Muscle of leg (tissue), 11 donors: ENCODE measurements around the gene RBM47. TPM values are rescaled to one million over a fixed set of nuclear protein-coding genes. Genes with fewer than 3 reads are reported as not detected.
"Not testable (repeated sequence)": the region's sequence is repeated elsewhere in the genome, so short reads cannot be mapped to it uniquely, and the experiment has no call there.

Source experiments
- DNase-seq: peaks from one replicate; pipeline ENCODE4 v3.0.0; 2013
- H3K27ac ChIP-seq: one replicate; pipeline ENCODE4 v1.5.1; 2013; ENCODE audit warnings: mild to moderate bottlenecking, low read length, control low read depth
- H3K27me3 ChIP-seq: one replicate; pipeline ENCODE4 v1.6.1; 2013; ENCODE audit warnings: low read length; ENCODE audit not compliant: control insufficient read depth, insufficient read depth
- H3K36me3 ChIP-seq: one replicate; pipeline ENCODE4 v1.6.1; 2013; ENCODE audit warnings: low read length; ENCODE audit not compliant: control insufficient read depth, insufficient read depth
- H3K4me1 ChIP-seq: one replicate; pipeline ENCODE4 v1.6.1; 2013; ENCODE audit warnings: low read length; ENCODE audit not compliant: control insufficient read depth, insufficient read depth
- H3K4me3 ChIP-seq: one replicate; pipeline ENCODE4 v1.5.1; 2013; ENCODE audit warnings: low read length, control low read depth
- H3K9me3 ChIP-seq: replicated peaks from 2 replicates; pipeline ENCODE4 v1.6.1; 2013; ENCODE audit warnings: low read depth, low read length; ENCODE audit not compliant: control insufficient read depth
- WGBS: methylation state at CpG from one replicate; pipeline ENCODE4 v1.1.5; 2013; ENCODE audit warnings: missing lambda C conversion rate; ENCODE audit not compliant: insufficient coverage; 5-methylcytosine and 5-hydroxymethylcytosine counted together
- polyA plus RNA-seq, 8 donors: library from polyadenylated mRNA; unstranded; fragments of 120-200 nt; gene quantifications; one replicate each; pipeline versions ENCODE4 v1.2.1 to v1.2.3, GENCODE V29; 2013; ENCODE audit warnings: inconsistent platforms in 1 of 8, low replicate concordance in 1 of 8; ENCODE audit not compliant: insufficient read length in 8 of 8, insufficient read depth in 1 of 8
- total RNA-seq: library from RNA; stranded (reverse); fragments of 120-200 nt; gene quantifications from one replicate; pipeline ENCODE4 v1.2.4, GENCODE V29; 2013

The RBM47 gene
- total and polyA plus RNA-seq, 9 donors: 1.2 to 6.3 (median 2.0) TPM

- DNase-seq: no peak
- whole genome bisulfite sequencing: 40% methylated on average over 1 of the region's 5 CpGs
- Histone ChIP-seq H3K4me3 (no peak overlapping the region), H3K27me3 (no peaks in the 10 kb centered on the region), H3K27ac (no peak overlapping the region), H3K4me1 (no peaks in the 10 kb centered on the region), H3K36me3 (no peaks in the 10 kb centered on the region), H3K9me3 (no peaks in the 10 kb centered on the region)
These were observed 64.7 kb downstream of the RBM47 start for GRCh38 chr4:40564815-40565483.

GRCh38 chr4:40564004-40564403, 65.7 kb downstream of the RBM47 start:
- Histone ChIP-seq H3K36me3 (no peaks in the 10 kb centered on the region), H3K4me3 (no peak overlapping the region), H3K9me3 (no peaks in the 10 kb centered on the region), H3K27ac (no peak overlapping the region), H3K4me1 (no peaks in the 10 kb centered on the region), H3K27me3 (no peaks in the 10 kb centered on the region)
- no peak for DNase-seq
- no CpG with 5 or more reads among the region's 3 CpGs for WGBS

- no peak overlapping the region for H3K4me3 ChIP-seq
- H3K4me1 ChIP-seq: no peaks in the 10 kb centered on the region
- H3K27me3 ChIP-seq: no peaks in the 10 kb centered on the region
- no peaks in the 10 kb centered on the region for H3K36me3 ChIP-seq
- no peak overlapping the region for H3K27ac ChIP-seq
- DNase-seq: no peak
- no peaks in the 10 kb centered on the region for H3K9me3 ChIP-seq
- WGBS: 90% methylated on average over 2 of the region's 4 CpGs
These were observed 66.3 kb downstream of the RBM47 start for GRCh38 chr4:40563401-40563800.

GRCh38 chr4:40562681-40563080, 67.0 kb downstream of the RBM47 start:
- WGBS: 80% methylated on average over 1 of the region's 7 CpGs

GRCh38 chr4:40562208-40562607, 67.5 kb downstream of the RBM47 start:
- DNase-seq: no peak
- no peaks in the 10 kb centered on the region for H3K4me1 ChIP-seq
- no peaks in the 10 kb centered on the region for H3K36me3 ChIP-seq
- no peaks in the 10 kb centered on the region for H3K27me3 ChIP-seq
- 73% methylated on average over 2 of the region's 6 CpGs for WGBS
- H3K9me3 ChIP-seq: no peaks in the 10 kb centered on the region
- no peak overlapping the region for H3K27ac ChIP-seq
- H3K4me3 ChIP-seq: no peak overlapping the region

More at GRCh38 chr4:40562681-40563080, 67.0 kb downstream of the RBM47 start:
- no peaks in the 10 kb centered on the region for H3K27me3 ChIP-seq
- H3K36me3 ChIP-seq: no peaks in the 10 kb centered on the region
- no peaks in the 10 kb centered on the region for H3K4me1 ChIP-seq
- no peak overlapping the region for H3K4me3 ChIP-seq
- H3K27ac ChIP-seq: no peak overlapping the region
- no peaks in the 10 kb centered on the region for H3K9me3 ChIP-seq
- DNase-seq: no peak

GRCh38 chr4:40561543-40562177, 68.0 kb downstream of the RBM47 start:
- WGBS: 97% methylated on average over 5 of the region's 7 CpGs
- not testable (repeated sequence) for H3K4me3 ChIP-seq, DNase-seq, H3K9me3 ChIP-seq, H3K27ac ChIP-seq, H3K36me3 ChIP-seq, H3K4me1 ChIP-seq, H3K27me3 ChIP-seq

GRCh38 chr4:40559585-40560465, 69.8 kb downstream of the RBM47 start:
- DNase-seq: peak; percentile 57
- no peak overlapping the region for H3K4me3 ChIP-seq
- H3K4me1 ChIP-seq: no peaks in the 10 kb centered on the region
- no peaks in the 10 kb centered on the region for H3K27me3 ChIP-seq
- H3K36me3 ChIP-seq: no peaks in the 10 kb centered on the region
- no peaks in the 10 kb centered on the region for H3K9me3 ChIP-seq
- peak overlapping the region; percentile 5 for H3K27ac ChIP-seq
- WGBS: 68% methylated on average over 3 of the region's 5 CpGs

- no peaks in the 10 kb centered on the region for H3K4me1 ChIP-seq
- no peak overlapping the region for H3K4me3 ChIP-seq
- no peak overlapping the region for H3K27ac ChIP-seq
- no peaks in the 10 kb centered on the region for H3K27me3 ChIP-seq
- no peak for DNase-seq
- H3K9me3 ChIP-seq: no peaks in the 10 kb centered on the region
- H3K36me3 ChIP-seq: no peaks in the 10 kb centered on the region
- no CpG with 5 or more reads among the region's 2 CpGs for WGBS
These were observed 71.9 kb downstream of the RBM47 start for GRCh38 chr4:40557736-40558135.

- no peaks in the 10 kb centered on the region for H3K36me3 ChIP-seq
- DNase-seq: no peak
- peaks cover 2% of the 10 kb centered on the region for H3K4me1 ChIP-seq
- H3K9me3 ChIP-seq: no peaks in the 10 kb centered on the region
- no peak overlapping the region for H3K27ac ChIP-seq
- no peaks in the 10 kb centered on the region for H3K27me3 ChIP-seq
- WGBS: 93% methylated on average over 3 of the region's 15 CpGs
- no peak overlapping the region for H3K4me3 ChIP-seq
These were observed 74.3 kb downstream of the RBM47 start for GRCh38 chr4:40555176-40555900.

- H3K36me3 ChIP-seq, DNase-seq, H3K4me1 ChIP-seq, H3K27me3 ChIP-seq, H3K4me3 ChIP-seq, H3K27ac ChIP-seq, H3K9me3 ChIP-seq: not testable (repeated sequence)
- WGBS: 66% methylated on average over 9 of the region's 12 CpGs
These were observed 75.0 kb downstream of the RBM47 start for GRCh38 chr4:40554641-40555040.
